ENCODE results near the gene LRRC72. TPM values are rescaled to one million over a fixed set of nuclear protein-coding genes. Genes with fewer than 3 reads are reported as not detected.

LRRC72 gene
- total RNA-seq, 1 experiment from 2014 or later = not detected

GRCh38 chr7:16559497-16560179 is 33.0 kb downstream of the LRRC72 start:
- in situ Hi-C loops (cut with HindIII; ENCODE audit: low pct_unique_long_range_greater_than_20kb, low sequenced_read_pairs) = loop anchor here (25.0 kb wide), 1 partner anchor 122 kb away; no protein-coding TSS in a partner anchor
- no peak for DNase-seq (ENCODE audit: low read depth, low spot score)

DNA sequence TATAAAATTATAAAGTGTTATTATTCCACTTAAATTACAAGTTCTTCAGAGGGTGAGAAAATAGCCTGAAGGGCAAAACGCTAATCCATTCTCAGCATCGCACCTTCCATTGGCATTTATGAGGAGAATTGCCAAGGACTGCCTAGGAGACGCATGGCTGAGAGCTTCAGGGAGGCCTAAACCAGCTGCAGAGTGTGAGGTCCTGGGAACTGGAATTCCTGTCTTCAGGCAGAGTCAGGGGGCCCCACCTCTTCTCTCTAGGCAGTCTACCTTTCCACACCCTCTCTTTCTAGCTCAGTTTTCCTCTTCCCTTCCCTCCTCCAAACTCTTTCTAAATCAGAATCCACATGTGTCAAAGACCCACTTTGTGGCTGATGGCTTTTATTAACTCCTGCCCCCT is 35.3 kb downstream of the LRRC72 start:
- in situ Hi-C loops (cut with HindIII; ENCODE audit: low pct_unique_long_range_greater_than_20kb, low sequenced_read_pairs) = loop anchor here (25.0 kb wide), 1 partner anchor 125 kb away; no protein-coding TSS in a partner anchor
- DNase-seq (ENCODE audit: low read depth, low spot score) = no peak

GRCh38 chr7:16562456-16563220 is 36.0 kb downstream of the LRRC72 start:
- DNase-seq (ENCODE audit: low read depth, low spot score) = no peak
- in situ Hi-C loops (cut with HindIII; ENCODE audit: low pct_unique_long_range_greater_than_20kb, low sequenced_read_pairs) = loop anchor here (25.0 kb wide), 1 partner anchor 125 kb away; no protein-coding TSS in a partner anchor

DNA sequence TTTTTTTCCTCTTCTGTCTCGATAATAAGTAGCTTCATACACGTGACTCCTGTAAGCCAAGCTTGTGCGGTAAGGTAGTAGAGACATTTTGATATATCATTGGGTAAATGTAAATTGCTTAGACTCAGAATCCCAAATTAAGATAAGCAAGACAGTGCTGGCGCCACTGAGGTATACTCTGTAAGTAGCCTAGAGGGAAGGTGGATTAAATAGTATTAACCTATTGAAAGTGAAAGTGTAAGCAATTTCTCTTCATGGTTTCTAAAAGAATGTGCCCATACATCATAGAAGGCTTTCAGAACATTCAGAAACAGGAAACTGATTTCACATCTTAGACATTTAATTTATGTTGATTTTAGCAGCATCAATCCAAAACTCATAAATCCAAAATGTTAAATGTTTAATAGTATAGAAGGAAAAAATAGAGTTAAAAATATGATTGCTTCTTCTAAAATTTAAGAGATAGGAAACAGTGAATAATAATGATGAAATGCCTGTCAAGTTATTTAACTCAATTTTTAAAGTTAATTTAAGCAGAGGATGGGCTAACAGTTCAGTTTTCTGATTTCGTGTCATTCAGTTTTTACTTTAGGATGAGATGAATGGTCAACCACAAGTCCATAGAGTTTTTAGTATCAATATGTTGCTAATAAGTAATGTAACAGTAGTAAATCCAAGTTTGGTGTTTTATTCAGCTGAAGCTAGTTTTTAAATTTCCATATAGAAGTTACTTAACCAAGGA is 36.8 kb downstream of the LRRC72 start:
- in situ Hi-C loops (cut with HindIII; ENCODE audit: low pct_unique_long_range_greater_than_20kb, low sequenced_read_pairs) = loop anchor here (25.0 kb wide), 1 partner anchor 126 kb away; no protein-coding TSS in a partner anchor
- DNase-seq (ENCODE audit: low read depth, low spot score) = no peak

DNA sequence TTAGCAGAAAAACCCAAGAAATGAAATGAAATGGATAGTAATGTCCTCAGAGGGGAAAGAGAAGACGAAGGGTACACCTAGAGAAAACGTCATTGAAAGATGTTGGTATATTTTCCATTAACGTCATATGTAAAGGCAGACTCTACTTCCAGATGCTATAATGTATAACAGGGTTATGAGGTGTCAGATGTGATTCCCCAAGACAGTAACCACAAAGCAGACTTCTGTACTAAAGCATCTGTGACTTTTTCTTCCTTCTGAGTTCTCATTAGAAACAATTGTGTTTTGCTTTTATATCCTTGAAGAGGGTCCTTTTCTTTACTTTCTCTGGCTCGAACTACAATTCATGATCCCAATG is 37.4 kb downstream of the LRRC72 start:
- DNase-seq (ENCODE audit: low read depth, low spot score) = no peak
- in situ Hi-C loops (cut with HindIII; ENCODE audit: low pct_unique_long_range_greater_than_20kb, low sequenced_read_pairs) = loop anchor here (25.0 kb wide), 1 partner anchor 127 kb away; no protein-coding TSS in a partner anchor

GRCh38 chr7:16564909-16565426 is 38.3 kb downstream of the LRRC72 start:
- peak; percentile 77 for DNase-seq (ENCODE audit: low read depth, low spot score)
- in situ Hi-C loops (cut with HindIII; ENCODE audit: low pct_unique_long_range_greater_than_20kb, low sequenced_read_pairs) = loop anchor here (25.0 kb wide), 1 partner anchor 128 kb away; no protein-coding TSS in a partner anchor

- in situ Hi-C loops (cut with HindIII; ENCODE audit: low pct_unique_long_range_greater_than_20kb, low sequenced_read_pairs) = loop anchor here (25.0 kb wide), 1 partner anchor 135 kb away; no protein-coding TSS in a partner anchor
These were observed 45.3 kb downstream of the LRRC72 start for GRCh38 chr7:16571941-16572340.

DNA sequence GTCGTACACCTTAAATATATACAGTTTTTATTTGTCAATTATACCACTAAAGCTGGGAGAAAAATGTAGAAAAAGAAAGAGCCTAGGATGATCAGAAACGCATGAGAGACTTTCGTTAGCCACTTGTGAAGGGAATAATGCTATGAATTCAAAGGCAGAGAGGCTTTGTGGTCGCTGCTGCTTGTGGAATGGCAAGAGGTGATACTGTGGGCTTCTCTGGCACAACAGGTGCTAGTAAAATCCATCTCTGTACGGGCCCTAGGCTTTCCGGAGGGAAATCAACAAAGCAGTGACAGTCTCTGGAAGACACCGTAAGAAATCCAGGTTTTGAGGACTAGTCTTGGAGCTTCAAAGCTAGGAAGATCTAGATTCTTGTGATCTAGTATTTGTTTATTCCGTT is 52.6 kb downstream of the LRRC72 start:
- in situ Hi-C loops (cut with HindIII; ENCODE audit: low pct_unique_long_range_greater_than_20kb, low sequenced_read_pairs) = no loop called here
- no peak for DNase-seq (ENCODE audit: low read depth, low spot score)

More at GRCh38 chr7:16571941-16572340, 45.3 kb downstream of the LRRC72 start:
- DNase-seq (ENCODE audit: low read depth, low spot score) = no peak

DNA sequence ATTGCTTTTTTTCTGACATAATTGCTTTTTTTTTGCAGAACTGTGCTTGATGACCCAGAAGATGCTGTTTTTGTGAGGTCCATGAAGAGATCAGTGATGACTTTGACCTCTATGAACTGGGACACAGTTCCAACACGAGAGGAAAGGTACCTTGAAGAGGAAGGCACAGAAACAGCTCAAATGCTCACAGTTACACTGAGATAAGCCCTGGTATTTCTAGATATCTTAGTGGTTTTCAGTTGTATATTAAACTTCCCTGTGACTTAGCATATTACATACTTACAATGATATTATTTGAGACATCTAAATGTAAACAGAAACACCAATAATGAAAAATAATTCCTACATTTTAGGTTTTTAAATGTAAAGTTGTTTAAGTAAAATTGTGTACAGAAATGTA is 54.7 kb downstream of the LRRC72 start:
- in situ Hi-C loops (cut with HindIII; ENCODE audit: low pct_unique_long_range_greater_than_20kb, low sequenced_read_pairs) = no loop called here
- no peak for DNase-seq (ENCODE audit: low read depth, low spot score)

GRCh38 chr7:16583834-16584233 is 57.2 kb downstream of the LRRC72 start:
- DNase-seq (ENCODE audit: low read depth, low spot score) = no peak
- in situ Hi-C loops (cut with HindIII; ENCODE audit: low pct_unique_long_range_greater_than_20kb, low sequenced_read_pairs) = no loop called here

GRCh38 chr7:16585540-16585939 is 58.9 kb downstream of the LRRC72 start:
- in situ Hi-C loops (cut with HindIII; ENCODE audit: low pct_unique_long_range_greater_than_20kb, low sequenced_read_pairs) = no loop called here
- DNase-seq (ENCODE audit: low read depth, low spot score) = no peak

GRCh38 chr7:16586081-16586874 is 59.7 kb downstream of the LRRC72 start:
- in situ Hi-C loops (cut with HindIII; ENCODE audit: low pct_unique_long_range_greater_than_20kb, low sequenced_read_pairs) = no loop called here
- DNase-seq (ENCODE audit: low read depth, low spot score) = no peak

DNA sequence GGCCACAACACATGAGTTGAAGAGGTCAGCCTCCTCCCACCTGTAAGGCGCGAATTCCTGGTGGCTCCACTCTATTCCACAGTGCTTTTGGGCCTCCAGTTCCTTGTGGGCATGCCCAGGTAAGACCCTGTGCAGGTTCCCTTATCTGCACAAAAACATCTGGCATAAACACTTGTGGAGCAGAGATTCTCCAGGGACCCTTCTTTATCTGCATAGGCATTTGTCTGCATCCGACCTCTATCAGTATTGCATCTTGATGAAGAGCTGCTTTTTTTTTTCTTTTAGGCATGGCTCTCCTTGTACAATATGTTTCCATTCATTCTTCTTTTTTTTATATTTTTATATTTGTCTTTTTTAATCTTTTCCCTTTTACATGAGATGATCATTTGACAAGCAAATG is 60.5 kb downstream of the LRRC72 start:
- in situ Hi-C loops (cut with HindIII; ENCODE audit: low pct_unique_long_range_greater_than_20kb, low sequenced_read_pairs) = no loop called here
- no peak for DNase-seq (ENCODE audit: low read depth, low spot score)

DNA sequence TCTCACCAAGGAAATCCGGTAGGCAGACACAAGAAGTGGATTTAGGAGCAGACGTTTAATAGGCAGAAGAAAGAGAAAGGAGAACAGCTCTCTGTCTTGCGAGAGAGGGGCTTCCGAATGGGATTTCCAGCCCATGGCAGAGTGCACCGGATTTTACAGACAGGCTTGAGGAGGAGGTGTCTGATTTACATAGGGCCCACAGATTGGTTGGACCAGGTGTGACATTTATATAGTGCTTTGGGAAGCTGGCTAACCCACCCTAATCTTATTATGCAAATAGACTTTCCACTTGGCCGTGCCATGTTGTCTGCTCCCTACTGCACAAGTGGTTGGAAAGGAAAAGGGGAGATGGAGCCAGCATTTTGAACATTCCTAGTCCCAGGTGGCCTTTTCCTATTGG is 61.2 kb downstream of the LRRC72 start:
- no peak for DNase-seq (ENCODE audit: low read depth, low spot score)
- in situ Hi-C loops (cut with HindIII; ENCODE audit: low pct_unique_long_range_greater_than_20kb, low sequenced_read_pairs) = no loop called here

DNA sequence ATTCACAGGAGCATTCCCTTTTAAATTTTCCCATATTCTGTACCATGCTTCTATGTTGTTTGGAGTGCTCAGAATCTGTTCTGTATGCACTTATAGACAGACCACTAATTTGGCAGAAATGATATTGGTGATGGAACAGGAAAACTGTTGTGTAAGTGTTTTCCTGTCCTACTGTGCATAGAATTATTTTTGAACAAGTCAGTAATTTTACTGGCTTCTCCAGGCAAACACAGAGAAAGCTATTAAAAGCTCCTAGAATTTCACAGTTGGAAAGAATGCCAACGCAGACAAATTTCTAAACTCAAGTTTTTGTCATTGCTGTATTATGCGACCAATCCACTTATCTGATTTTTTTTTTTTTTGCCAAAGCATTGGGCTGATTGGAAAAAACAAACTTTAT is 63.3 kb downstream of the LRRC72 start:
- in situ Hi-C loops (cut with HindIII; ENCODE audit: low pct_unique_long_range_greater_than_20kb, low sequenced_read_pairs) = no loop called here

GRCh38 chr7:16590424-16590823 is 63.8 kb downstream of the LRRC72 start:
- in situ Hi-C loops (cut with HindIII; ENCODE audit: low pct_unique_long_range_greater_than_20kb, low sequenced_read_pairs) = no loop called here
- DNase-seq (ENCODE audit: low read depth, low spot score) = peak; percentile 41

More for the DNA sequence above, 63.3 kb downstream of the LRRC72 start:
- no peak for DNase-seq (ENCODE audit: low read depth, low spot score)

GRCh38 chr7:16592395-16592794 is 65.8 kb downstream of the LRRC72 start:
- in situ Hi-C loops (cut with HindIII; ENCODE audit: low pct_unique_long_range_greater_than_20kb, low sequenced_read_pairs) = no loop called here
- DNase-seq (ENCODE audit: low read depth, low spot score) = no peak

Measured in SK-MEL-5 (cell line).